NCI-H2107 (cell line): ENCODE data around the gene CAPN8.
A peak's percentile ranks its signal among the peaks of the same experiment; 100 is the strongest.

Experiments used
- DNase-seq: peaks from one replicate; lab custom pipeline; 2025; lab: John Stamatoyannopoulos, UW

Gene CAPN8

DNA sequence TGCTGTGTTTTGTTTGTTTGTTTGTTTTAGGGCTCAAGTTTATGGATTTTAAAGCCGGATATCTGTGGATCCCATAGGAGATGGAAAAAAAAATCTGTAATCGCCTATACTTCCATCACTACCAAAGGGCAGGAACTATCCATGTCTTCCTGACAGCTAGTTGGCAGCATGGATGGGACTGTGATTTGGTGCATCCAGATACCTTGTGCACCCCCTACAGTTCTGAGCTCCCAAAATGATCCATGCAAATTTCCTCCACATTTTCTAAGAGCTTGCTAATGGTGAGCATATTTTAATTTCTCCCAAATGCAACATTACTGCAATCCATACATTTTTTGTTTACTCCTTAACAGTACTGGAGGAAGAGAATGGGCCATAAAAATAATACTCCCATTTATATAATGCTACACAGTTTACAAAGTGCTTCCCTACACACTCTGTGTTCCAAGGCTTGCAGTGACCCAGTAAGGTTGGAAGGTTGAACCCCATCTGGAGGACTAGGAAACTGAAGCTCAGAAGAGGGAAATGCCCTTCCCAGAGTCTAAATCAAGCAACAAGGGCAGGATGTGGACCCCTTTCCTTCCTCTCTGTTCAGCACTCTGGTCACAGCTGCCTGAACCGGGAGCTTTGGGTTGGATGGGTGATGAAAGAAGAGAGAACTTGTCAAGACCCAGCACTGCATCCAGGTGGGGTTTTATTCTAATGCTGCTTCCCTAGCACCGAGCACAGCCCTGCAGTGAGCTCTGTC is 48.0 kb downstream of the CAPN8 start:
- no peak for DNase-seq

DNA sequence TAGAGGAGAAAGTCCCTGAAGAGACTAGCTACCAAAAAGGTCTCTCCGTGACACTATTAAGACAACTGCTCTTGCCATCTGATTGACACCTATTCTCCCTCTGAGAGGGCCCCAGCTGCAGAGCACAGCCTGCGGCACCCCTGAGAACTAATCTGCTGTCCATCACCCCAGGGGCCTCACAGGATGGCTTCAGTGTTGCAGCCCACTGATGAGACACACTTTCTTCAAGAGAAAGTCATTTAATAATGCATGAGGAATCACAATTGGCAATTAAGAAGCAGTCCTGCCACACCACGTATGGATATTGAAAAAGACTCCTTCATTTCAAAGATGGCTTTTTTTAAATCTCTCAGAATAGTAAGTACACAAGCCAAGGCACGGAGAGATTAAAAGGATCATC is 48.9 kb downstream of the CAPN8 start:
- DNase-seq: no peak

DNA sequence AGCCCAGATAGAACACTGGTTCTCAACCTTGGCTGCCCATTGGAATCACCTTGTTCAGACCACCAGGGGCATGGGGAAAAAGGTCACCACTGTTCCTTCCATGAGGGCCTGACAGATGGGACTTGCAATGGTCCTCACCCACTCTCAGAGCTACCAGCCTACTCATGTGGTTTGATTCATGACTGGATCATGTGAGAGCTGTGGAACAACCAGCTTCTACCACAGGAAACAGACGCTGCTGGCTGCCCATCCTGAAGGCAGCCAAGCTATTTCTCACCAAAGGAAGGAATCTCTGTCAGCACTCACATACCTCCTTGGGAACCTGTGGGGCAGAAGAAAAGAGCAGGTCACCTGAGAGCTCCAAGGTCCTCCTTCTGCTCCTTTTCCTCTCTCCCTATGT is 53.6 kb downstream of the CAPN8 start:
- no peak for DNase-seq

DNA sequence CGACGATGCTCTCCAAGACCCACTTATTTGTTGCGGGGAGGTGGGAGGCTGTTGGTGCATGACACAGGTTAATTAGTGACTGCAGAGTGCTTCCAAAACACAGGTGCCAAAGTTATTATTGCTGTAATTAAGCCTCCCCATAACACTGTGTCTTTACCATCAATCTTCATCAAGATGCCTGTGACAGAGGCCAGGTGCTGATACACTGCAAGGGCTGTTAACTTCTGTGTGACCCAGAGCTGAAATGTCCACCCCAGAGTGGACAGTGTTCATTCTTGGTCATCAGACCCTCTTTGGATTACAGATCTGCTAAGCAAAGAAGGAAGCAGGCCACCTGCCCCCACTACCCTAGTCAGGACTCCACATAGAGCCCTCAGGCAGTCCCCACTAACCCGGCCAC is 55.5 kb downstream of the CAPN8 start:
- DNase-seq: no peak

DNA sequence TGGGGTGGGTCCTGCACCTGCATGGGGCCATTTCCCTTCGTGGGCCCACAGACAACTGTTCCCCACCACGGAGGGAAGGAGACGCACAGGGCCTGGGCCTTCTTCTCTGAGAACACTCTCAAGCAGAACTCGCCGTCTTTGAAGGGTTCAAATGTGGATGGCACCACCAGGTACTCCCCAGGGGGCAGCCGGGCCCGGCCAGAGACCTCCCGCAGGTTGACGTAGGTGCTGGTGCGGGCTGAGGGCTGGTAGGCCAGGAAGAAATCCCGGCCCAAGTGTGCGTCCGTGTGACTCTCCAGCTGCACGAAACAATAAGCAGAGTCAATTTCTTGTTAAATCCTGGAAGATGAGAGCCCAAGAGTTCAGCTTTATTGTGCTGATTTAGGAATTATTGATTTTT is 56.4 kb downstream of the CAPN8 start:
- no peak for DNase-seq

DNA sequence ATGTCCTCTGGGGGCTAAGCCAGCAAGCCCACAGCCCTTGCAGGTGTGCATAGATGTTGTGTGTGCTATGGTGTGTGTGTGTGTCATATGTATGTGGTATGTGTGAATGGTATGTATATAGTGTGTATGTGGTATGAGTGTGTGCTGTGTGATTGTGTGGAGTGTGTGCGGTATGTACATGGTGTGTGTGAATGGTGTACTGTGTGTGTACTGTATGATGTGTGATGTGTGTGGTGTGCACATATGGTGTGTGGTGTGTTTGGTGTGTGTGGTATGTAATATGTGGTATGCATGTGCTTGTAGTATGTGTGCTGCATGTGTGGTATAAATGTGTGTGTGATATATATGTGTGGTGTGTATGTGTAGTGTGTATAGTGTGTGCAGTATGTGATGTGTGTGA is 107.0 kb downstream of the CAPN8 start:
- no peak for DNase-seq

DNA sequence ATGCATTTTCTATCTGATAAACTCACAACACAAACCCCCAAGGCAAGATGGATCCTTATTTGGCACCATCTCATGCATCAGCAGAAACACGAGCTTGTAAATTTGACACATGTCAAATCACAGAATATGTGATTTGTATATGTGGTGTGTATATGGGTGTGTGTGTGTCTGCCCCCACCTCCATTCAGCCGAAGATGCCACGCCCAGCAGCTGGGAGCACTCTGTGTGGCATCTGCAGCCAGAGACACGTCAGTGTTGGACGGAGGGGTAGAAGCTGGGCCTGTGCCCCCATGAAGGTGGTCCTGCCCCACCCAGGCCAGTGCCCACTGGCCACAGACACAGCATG is 108.4 kb downstream of the CAPN8 start:
- no peak for DNase-seq

DNA sequence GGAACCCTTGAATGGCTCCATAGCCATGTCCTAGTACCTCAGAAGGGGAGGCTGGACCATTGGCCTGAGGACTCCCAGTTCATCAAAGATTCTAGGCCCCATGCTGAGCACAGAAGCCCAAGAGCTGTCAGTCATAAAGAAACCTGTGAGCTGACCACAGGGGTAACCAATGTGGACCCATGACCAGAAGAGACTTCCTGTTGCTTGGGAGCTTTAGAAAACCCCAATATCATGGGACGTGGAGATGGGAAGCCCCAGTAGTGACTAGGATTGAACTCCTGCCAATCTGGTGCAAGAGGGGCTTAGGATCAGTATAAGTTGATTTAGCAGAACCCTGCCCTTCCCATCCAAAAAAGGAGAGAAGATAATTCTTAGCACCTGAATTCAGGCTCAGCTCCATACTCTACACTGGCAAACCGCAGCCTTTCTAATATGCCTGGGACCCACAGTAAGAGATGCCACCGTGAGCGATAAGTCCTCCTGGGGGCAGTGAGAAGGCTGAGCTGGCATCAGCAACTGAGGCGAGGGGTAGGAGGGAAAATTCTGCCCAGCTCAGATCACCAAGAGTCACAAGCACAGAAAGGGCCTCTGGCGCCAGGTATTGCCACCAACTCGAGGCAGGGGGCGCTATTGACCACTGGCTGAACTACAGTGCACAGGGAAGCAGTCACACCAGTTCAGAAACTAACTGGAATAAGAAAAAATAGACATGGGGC is 108.9 kb downstream of the CAPN8 start:
- DNase-seq: peak; percentile 5

DNA sequence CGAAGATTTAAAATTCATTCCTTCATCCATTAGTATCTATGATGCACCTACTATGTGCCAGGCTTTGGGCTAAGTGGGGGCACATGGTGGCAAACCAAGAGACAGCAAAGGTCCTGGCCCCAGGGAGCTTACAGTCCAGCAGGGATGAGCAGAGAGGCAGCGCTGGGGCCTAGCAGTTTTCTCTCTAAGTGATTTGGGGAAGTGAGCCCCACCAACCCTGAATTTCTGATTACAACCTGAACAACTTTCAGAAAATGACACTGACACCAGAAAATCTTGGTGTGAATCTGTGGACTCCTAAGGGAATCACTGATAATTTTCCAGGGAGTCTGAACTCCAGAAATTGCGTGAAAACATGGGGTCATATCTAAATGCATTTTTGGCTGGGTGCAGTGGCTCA is 111.5 kb downstream of the CAPN8 start:
- no peak for DNase-seq

DNA sequence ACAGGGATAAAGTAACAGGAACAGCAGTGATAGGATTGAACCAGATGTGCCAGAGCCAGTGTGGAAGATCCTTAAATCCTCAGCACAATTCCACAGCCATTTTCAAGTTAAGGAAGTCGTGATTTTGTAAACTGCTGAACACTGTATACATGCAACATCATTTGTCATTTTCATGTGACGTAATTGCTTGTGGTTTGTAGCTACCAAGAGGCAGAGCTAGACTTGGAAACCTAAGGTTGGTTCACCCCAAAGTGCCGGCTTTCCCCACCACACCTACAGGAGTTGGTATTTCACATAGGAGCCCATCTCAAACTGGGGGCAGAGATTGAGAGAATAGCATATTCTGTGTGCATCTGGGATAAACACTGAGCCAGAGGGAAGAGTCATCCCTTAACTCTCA is 113.9 kb downstream of the CAPN8 start:
- no peak for DNase-seq

DNA sequence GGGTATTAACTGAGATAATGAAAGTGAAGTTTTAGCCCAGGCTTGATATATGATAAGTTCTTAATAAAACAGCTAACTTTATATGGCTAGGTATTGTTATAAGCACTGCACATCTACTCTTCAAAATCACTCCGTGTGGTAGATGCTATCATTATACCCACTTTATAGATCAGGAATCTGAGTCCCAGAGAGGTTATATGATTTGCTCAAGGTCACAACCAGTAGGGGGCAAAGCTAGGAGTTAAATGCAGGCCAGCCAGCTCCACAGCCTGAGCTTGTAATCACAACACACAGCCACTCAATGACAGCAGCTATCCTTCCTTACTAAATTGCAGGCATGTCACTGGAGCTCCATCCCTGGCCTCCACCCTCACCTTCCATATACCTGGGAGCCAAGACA is 115.8 kb downstream of the CAPN8 start:
- DNase-seq: no peak

DNA sequence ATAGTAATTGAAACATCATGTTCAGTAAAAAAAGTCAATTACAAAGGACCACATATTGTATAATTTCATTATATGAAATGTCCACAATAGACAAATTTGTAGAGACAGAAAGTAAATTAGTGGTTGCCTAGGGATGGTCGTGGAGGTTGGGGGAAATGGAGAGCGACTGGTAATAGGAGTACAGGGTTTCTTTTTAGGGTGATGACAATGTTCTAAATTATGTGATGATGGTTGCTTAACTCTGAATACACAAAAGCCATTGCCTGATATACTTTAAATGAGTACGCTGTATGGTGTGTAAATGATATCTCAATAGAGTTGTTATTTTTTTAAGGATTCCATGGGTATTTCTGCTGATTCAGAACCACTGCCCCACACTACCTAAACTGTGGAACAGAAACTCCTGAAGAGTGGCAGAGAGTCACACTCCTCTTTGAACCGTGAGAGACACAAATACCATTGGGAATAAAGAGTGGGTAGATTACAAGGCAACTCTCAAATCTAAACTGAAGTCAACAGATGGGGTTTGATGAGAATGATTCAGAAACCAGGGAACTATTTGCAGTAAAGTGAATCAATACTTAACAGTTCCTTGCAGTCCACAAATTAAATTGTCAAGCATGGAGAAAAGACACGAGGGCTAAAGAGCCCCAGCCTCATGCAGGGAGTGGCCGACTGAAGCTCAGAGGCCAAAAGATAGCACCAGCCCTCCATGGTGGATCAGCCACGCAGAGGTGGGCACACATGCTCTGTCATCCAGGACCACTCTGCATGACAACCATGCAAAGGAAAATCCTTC is 118.0 kb downstream of the CAPN8 start:
- no peak for DNase-seq

DNA sequence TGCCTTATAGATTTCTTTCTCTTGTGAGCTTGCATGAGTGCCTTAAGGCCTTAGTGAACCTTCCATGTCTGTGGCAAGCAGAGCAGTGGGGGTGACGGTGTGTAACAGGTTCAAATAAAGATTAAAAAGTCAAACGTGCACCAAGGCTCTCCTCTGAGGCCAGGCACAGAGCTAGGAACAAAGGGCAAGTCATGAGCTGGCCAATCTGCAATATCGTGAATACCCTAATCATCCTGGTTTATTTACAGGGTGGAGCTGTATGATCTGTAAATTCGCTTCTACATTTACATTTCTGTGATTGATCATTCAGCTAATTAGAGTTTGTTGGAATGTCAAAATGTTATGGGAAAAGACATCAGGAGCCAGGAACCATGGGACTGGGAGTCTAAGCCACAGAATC is 120.2 kb downstream of the CAPN8 start:
- no peak for DNase-seq

DNA sequence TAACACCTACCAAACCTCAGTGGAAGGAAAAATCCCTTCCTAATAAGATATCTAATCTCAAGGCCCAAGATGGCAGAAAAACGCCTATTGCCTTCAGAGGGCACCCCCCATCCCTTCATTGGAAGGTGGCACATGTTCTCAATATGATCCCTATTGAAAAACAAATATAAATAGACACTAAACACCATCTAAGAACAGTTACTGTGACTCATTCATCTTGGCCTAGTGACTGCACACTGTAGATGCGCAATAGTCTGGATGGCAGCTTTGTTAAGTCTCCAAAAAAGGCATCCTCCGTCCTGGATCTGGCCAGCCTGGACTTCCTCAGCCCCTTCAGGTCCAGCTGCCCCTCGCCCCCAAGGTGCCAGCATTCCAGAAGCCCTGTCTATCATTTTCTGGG is 121.9 kb downstream of the CAPN8 start:
- DNase-seq: no peak

DNA sequence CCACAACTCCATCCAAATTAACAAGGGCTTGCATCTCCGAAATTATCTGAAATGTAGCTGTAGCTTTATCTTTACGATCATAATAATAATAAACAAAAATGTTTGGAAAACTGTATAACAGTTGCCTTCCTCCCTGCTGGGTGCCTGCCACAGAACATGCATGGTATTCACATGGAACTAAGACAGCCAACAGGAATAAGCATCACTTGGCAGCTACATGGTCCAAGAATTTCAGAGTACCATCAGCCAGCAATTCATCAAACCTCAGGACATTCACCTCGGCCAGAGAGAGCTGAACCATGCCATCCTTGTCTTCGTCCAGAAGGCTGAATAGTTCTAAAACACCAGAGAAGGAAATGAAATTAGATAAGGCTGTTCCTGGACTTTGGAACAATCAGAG is 122.7 kb downstream of the CAPN8 start:
- no peak for DNase-seq

DNA sequence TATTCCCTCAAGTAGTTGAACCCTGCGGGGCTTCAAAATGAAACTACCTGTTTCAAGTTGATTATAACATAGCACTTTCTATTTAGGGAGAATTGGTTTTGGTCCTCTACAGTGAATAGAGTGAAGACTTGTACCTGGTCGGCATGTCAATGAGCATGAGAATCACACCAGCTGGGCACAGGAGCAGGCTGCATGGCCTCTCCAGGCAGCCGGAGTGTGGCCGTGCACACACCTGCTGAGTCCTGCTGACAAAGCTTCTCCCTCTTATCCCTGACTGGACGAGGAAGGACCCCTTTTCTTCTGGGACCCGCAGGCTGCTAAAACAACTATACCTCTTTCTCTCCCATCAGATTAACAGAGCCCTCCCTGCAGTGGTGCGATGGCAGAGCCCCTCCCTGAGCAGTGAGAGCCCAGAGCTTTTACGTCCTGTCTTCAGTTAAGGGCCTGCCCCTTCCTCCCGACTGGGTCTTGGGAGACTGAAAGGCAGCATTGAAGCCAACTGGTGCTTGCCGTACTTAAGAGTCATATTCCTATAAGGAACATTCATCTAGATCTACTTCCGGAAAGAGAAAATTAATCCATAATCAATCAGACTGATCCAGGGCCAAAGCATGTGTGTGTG is 124.9 kb downstream of the CAPN8 start:
- DNase-seq: no peak

DNA sequence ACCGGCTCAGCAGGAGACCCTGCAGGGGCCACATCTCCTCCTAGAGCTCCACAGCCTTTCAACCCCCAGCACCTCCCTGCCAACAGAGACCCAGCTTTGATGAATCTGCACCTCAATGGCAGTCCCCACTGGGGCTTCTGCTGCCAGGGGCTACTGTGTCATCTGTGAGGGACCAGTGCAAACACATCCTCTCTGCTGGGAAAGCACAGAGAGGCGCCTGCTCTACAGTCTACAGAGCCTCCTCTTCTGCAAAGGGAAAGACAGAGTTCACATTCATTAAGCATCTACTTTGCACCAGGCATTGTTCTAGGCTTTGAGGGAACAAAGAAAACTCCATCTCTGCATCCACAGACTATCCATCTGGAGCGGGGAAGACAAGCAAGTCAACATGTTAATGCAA is 125.8 kb downstream of the CAPN8 start:
- no peak for DNase-seq

DNA sequence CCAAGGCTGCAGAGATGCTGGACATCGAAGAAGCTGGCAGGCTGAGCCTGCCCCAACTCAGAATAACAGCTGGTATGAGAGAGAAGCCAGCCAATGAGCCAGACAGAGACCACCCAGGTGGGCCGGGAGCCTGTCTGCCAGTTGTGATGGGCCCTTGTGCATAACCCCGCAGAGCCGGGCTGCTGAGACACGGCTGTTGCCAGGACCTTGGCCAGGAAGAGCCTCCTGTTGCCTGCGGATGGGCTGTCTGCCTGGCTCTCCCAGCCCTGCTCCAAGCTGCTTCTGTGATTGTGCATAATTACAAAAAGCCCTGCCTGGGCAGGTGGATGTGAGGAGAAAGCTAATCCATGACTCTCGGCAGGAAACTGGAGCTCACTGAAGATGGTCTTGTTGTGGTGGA is 126.5 kb downstream of the CAPN8 start:
- DNase-seq: no peak

DNA sequence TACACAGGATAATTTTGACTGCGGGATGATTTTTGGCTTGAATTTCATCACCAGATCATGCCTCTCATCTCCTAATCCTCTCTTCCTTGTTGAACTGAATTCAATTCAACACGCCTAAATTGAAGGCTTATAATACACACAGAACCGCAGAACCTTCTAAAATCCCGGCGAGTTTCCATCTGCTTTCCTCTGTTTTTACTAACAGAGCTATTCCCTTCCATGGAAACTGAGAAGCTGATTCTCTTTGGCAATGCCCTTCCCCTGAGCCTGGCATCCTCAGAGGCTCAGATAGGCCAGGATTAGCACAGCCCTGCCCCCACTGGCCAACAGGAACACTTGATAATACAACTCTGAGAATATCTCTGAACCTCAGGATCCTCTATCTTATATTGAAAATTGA is 130.2 kb downstream of the CAPN8 start:
- no peak for DNase-seq

DNA sequence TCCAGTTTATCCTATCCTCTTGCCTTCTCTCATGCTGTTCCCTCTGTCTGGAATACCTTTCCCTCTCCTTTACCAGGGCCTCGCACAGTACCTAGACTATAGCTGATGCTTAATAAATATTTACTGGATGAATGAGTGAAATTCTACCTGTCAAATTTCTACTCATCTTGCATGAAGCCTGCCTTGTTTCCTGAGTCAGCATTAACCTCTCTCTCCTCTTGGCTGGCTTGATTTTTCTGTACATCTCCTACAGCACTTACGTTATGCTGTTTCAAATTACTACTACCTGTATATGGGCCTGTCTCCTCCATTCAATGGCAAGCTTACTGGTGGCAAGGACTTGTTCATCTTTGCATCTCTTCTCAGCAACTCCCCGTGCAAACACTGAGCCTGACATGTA is 130.8 kb downstream of the CAPN8 start:
- no peak for DNase-seq

DNA sequence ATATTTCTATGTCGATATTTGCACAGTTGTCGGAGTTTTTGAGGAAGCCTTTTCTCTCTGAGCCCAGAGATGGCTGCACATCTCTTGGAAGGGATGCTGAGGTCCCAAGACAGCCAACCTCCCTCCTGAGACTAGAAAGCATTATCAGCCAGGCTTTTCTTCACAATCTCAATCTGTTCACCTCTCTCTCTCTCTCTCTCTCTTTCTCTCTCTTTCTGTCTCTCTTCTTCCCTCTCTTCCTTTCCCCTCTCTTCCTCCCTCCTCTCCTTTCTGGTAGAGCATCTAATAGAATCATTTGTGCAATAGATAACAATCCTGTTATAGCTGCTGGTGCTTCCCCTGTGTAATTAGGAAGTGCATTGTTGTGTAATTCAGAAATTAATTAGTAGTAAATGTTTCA is 131.8 kb downstream of the CAPN8 start:
- no peak for DNase-seq

DNA sequence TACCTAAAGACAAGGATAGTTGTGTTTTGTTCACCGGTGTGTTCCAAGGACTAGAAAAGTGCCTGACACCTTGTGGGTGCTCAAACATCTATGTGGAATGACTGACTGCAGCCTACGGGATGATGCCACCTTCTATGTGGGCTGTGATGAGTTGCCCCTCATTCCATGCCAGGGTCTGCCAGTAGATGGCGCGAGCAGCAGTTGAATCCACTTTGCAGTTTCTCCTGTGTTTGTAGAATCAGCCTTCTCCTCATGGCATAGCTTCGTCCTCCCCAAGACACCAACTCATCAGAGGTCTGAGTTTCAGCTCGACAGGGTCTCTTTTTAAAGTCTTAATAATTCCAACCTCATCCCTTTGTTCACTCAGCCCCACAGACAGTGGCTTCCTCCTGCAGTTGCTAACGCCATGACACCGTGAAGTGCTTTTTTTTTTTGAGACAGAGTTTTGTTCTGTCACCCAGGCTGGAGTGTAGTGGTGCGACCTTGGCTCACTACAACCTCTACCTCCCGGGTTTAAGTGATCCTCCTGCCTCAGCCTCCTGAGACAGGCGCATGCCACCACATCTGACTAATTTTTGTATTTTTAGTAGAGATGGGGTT is 133.7 kb downstream of the CAPN8 start:
- DNase-seq: peak; percentile 44
